Hypothalamus (tissue), 51 donors: ENCODE measurements around the gene SMARCC1.

Source experiments
- DNase-seq, 51 donors: peaks; one replicate each; lab custom pipeline; 2025; lab: John Stamatoyannopoulos, UW

Gene SMARCC1

GRCh38 chr3:47641739-47642138 lies 140.0 kb downstream of the SMARCC1 start:
- no peak for DNase-seq

- DNase-seq: no peak
Measured at GRCh38 chr3:47636921-47637320, 144.8 kb downstream of the SMARCC1 start.

- DNase-seq: no peak
Measured at GRCh38 chr3:47636225-47636624, 145.5 kb downstream of the SMARCC1 start.

- DNase-seq: no peak
Measured at GRCh38 chr3:47635536-47635935, 146.2 kb downstream of the SMARCC1 start.

- peak in 33 of 51 donors; percentile 4 to 69 (median 34) for DNase-seq
Measured at GRCh38 chr3:47634996-47635395, 146.7 kb downstream of the SMARCC1 start.

- DNase-seq: no peak
Measured at GRCh38 chr3:47630810-47631209, 150.9 kb downstream of the SMARCC1 start.

- no peak for DNase-seq
Measured at GRCh38 chr3:47629770-47630169, 151.9 kb downstream of the SMARCC1 start.

GRCh38 chr3:47628426-47628825 lies 153.3 kb downstream of the SMARCC1 start:
- no peak for DNase-seq

GRCh38 chr3:47622671-47623461 lies 158.8 kb downstream of the SMARCC1 start:
- DNase-seq: no peak

- no peak for DNase-seq
Measured at GRCh38 chr3:47617086-47618010, 164.3 kb downstream of the SMARCC1 start.

GRCh38 chr3:47614788-47615187 lies 166.9 kb downstream of the SMARCC1 start:
- no peak for DNase-seq

- DNase-seq: peak in 22 of 51 donors; percentile 4 to 60 (median 15)
Measured at GRCh38 chr3:47613722-47614121, 168.0 kb downstream of the SMARCC1 start.

GRCh38 chr3:47612879-47613278 lies 168.8 kb downstream of the SMARCC1 start:
- no peak for DNase-seq

- DNase-seq: no peak
Measured at GRCh38 chr3:47612178-47612577, 169.5 kb downstream of the SMARCC1 start.

GRCh38 chr3:47611576-47611975 lies 170.1 kb downstream of the SMARCC1 start:
- DNase-seq: no peak

- DNase-seq: no peak
Measured at GRCh38 chr3:47610583-47610982, 171.1 kb downstream of the SMARCC1 start.

GRCh38 chr3:47607335-47607734 lies 174.4 kb downstream of the SMARCC1 start:
- no peak for DNase-seq

GRCh38 chr3:47606165-47606564 lies 175.5 kb downstream of the SMARCC1 start:
- peak in 1 of 51 donors; percentile 6 for DNase-seq

- DNase-seq: no peak
Measured at GRCh38 chr3:47605652-47606051, 176.0 kb downstream of the SMARCC1 start.

GRCh38 chr3:47604145-47604544 lies 177.5 kb downstream of the SMARCC1 start:
- DNase-seq: no peak

- no peak for DNase-seq
Measured at GRCh38 chr3:47603332-47603731, 178.4 kb downstream of the SMARCC1 start.

GRCh38 chr3:47601281-47601680 lies 180.4 kb downstream of the SMARCC1 start:
- peak in 29 of 51 donors; percentile 5 to 67 (median 22) for DNase-seq
